ENCODE data around the gene MTA3. TPM values are rescaled to one million over a fixed set of nuclear protein-coding genes. Genes with fewer than 3 reads are reported as not detected.
"Not testable (repeated sequence)": the region's sequence is repeated elsewhere in the genome, so short reads cannot be mapped to it uniquely, and the experiment has no call there.

Gene MTA3
- total RNA-seq, 2 experiments from 2014 or later, result 27.0 to 30.9 TPM

DNA sequence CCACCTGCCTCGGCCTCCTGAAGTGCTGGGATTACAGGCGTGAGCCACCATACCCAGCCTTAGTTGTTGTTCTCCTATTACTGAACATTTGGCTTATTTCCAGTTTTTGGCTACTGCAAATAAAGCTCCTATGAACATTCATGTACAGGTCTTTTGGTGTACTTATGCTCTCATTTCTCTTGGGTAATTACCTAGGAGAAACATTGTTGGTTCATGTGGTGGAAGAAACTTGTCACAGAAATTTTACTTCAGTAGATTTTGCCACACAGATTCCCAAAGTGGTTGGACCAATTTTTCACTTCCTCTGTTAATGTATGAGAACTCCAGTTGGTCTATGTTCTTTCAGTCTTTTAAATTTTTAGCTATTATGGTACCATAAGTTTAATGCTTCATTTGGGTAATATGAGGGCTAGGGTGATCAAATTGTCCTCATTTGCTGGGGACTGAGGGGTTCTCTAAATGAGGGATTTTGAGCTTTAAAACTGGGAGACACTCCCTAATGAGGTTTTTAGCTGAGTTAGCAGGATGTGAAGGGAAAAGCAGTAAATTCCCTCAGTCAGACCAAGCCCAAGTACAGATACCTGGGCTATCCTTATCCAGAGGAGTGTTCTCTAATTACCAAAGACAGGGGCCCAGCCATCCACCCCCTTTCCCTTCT, 33.9 kb downstream of the MTA3 start:
- Mint-ChIP-seq H3K36me3 (ENCODE audit: low read depth) (peaks cover 7% of the 10 kb centered on the region), H3K27me3 (no peaks in the 10 kb centered on the region), H3K4me3 (no peak overlapping the region), H3K9me3 (no peaks in the 10 kb centered on the region), H3K27ac (no peak overlapping the region), H3K4me1 (ENCODE audit: low read depth) (peaks cover 23% of the 10 kb centered on the region)
- no peaks in the 10 kb centered on the region for H3K27me3 ChIP-seq (ENCODE audit: control insufficient read depth in 1 of 2, insufficient read depth in 2 of 2, low read length in 2 of 2)
- POLR2A ChIA-PET, result interaction anchor here (0.6 kb wide), 2 partner anchors 61 to 887 kb away, joined by 3 to 5 read pairs; no protein-coding TSS in a partner anchor
- no peaks in the 10 kb centered on the region for H3K36me3 ChIP-seq (ENCODE audit: insufficient read depth, low read length)
- H3K4me1 ChIP-seq (ENCODE audit: insufficient read depth, low read length), result no peaks in the 10 kb centered on the region
- ATAC-seq (ENCODE audit: poor library complexity) (no peak), DNase-seq (no peak)
- no peaks in the 10 kb centered on the region for H3K9me3 ChIP-seq (ENCODE audit: control insufficient read depth in 1 of 2, insufficient read depth in 1 of 2, low read length in 2 of 2)
- TF ChIP-seq CTCF (IDR thresholded peaks at IDR 0.05), result no peak
- H3K4me3 ChIP-seq (ENCODE audit: low read length), result no peak overlapping the region
- no peak overlapping the region for H3K27ac ChIP-seq (ENCODE audit: low read depth in 1 of 2, low read length in 2 of 2)
- CTCF ChIA-PET, result no interaction called here
- intact Hi-C loops (cut with DNase I, micrococcal nuclease), result no loop called here

GRCh38 chr2:42602876-42603219, 34.4 kb downstream of the MTA3 start:
- Mint-ChIP-seq H3K27ac (no peak overlapping the region), H3K4me1 (ENCODE audit: low read depth) (peaks cover 23% of the 10 kb centered on the region), H3K36me3 (ENCODE audit: low read depth) (peaks cover 10% of the 10 kb centered on the region), H3K9me3 (no peaks in the 10 kb centered on the region), H3K27me3 (no peaks in the 10 kb centered on the region), H3K4me3 (no peak overlapping the region)
- Histone ChIP-seq H3K4me3 (ENCODE audit: low read length) (no peak overlapping the region), H3K9me3 (ENCODE audit: control insufficient read depth in 1 of 2, insufficient read depth in 1 of 2, low read length in 2 of 2) (no peaks in the 10 kb centered on the region), H3K27ac (ENCODE audit: low read depth in 1 of 2, low read length in 2 of 2) (no peak overlapping the region), H3K27me3 (ENCODE audit: control insufficient read depth in 1 of 2, insufficient read depth in 2 of 2, low read length in 2 of 2) (no peaks in the 10 kb centered on the region), H3K36me3 (ENCODE audit: insufficient read depth, low read length) (no peaks in the 10 kb centered on the region), H3K4me1 (ENCODE audit: insufficient read depth, low read length) (no peaks in the 10 kb centered on the region)
- POLR2A ChIA-PET, result no interaction called here
- DNase-seq (no peak), ATAC-seq (ENCODE audit: poor library complexity) (no peak)
- TF ChIP-seq CTCF (IDR thresholded peaks at IDR 0.05), result no peak
- intact Hi-C loops (cut with DNase I, micrococcal nuclease), result no loop called here
- CTCF ChIA-PET, result no interaction called here

DNA sequence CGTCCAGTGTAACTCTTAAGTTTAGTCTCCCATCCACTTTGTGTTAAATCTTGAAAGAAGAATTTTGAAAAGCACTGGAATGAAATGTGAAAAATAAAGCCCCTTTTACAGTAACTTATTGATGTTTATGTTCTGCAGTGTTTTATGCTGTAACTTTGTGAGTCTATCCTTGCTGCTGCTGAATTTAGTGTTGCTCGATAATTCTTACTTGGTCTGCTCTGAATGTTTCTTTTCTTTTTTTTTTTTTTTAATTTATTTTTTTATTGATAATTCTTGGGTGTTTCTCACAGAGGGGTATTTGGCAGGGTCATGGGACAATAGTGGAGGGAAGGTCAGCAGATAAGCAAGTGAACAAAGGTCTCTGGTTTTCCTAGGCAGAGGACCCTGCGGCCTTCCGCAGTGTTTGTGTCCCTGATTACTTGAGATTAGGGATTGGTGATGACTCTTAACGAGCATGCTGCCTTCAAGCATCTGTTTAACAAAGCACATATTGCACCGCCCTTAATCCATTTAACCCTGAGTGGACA, 36.0 kb downstream of the MTA3 start:
- intact Hi-C loops (cut with DNase I, micrococcal nuclease); DNase-seq: not testable (repeated sequence)

GRCh38 chr2:42606166-42606565, 37.7 kb downstream of the MTA3 start:
- H3K27ac ChIP-seq (ENCODE audit: low read depth in 1 of 2, low read length in 2 of 2); H3K4me1 ChIP-seq (ENCODE audit: insufficient read depth, low read length); POLR2A ChIA-PET; H3K4me3 Mint-ChIP-seq; intact Hi-C loops (cut with DNase I, micrococcal nuclease); H3K36me3 ChIP-seq (ENCODE audit: insufficient read depth, low read length); H3K27me3 ChIP-seq (ENCODE audit: control insufficient read depth in 1 of 2, insufficient read depth in 2 of 2, low read length in 2 of 2); H3K27ac Mint-ChIP-seq; H3K4me3 ChIP-seq (ENCODE audit: low read length); H3K9me3 ChIP-seq (ENCODE audit: control insufficient read depth in 1 of 2, insufficient read depth in 1 of 2, low read length in 2 of 2); H3K9me3 Mint-ChIP-seq; ATAC-seq (ENCODE audit: poor library complexity); DNase-seq; H3K27me3 Mint-ChIP-seq: not testable (repeated sequence)
- CTCF ChIA-PET, result interaction anchor here (0.7 kb wide), 1 partner anchor 134 kb away, joined by 3 read pairs; no protein-coding TSS in a partner anchor
- peaks cover 35% of the 10 kb centered on the region for H3K36me3 Mint-ChIP-seq (ENCODE audit: low read depth)
- peaks cover 13% of the 10 kb centered on the region for H3K4me1 Mint-ChIP-seq (ENCODE audit: low read depth)

More for the DNA sequence above, 36.0 kb downstream of the MTA3 start:
- H3K27ac ChIP-seq (ENCODE audit: low read depth in 1 of 2, low read length in 2 of 2); H3K4me3 ChIP-seq (ENCODE audit: low read length); H3K36me3 ChIP-seq (ENCODE audit: insufficient read depth, low read length); POLR2A ChIA-PET; H3K9me3 ChIP-seq (ENCODE audit: control insufficient read depth in 1 of 2, insufficient read depth in 1 of 2, low read length in 2 of 2); H3K27me3 ChIP-seq (ENCODE audit: control insufficient read depth in 1 of 2, insufficient read depth in 2 of 2, low read length in 2 of 2); H3K27ac Mint-ChIP-seq; ATAC-seq (ENCODE audit: poor library complexity); H3K4me1 ChIP-seq (ENCODE audit: insufficient read depth, low read length); CTCF ChIA-PET; H3K27me3 Mint-ChIP-seq; H3K4me3 Mint-ChIP-seq; H3K9me3 Mint-ChIP-seq: not testable (repeated sequence)
- Mint-ChIP-seq H3K36me3 (ENCODE audit: low read depth) (peaks cover 20% of the 10 kb centered on the region), H3K4me1 (ENCODE audit: low read depth) (peaks cover 23% of the 10 kb centered on the region)
